Lung (tissue), 12 donors: ENCODE results near the gene GPRIN1. TPM values are rescaled to one million over a fixed set of nuclear protein-coding genes. Genes with fewer than 3 reads are reported as not detected.

Experiments
- ATAC-seq: fragments of 200-7000 bp; cut with Tn5 transposase; one replicate; pipeline ENCODE4 v1.9.1; 2020; ENCODE audit warnings: moderate number of reproducible peaks; ENCODE audit not compliant: insufficient read depth, low FRiP score
- DNase-seq, 3 donors: peaks; one replicate each; pipeline ENCODE4 v3.0.0-alpha.2; 2013 to 2017
- H3K27ac ChIP-seq, 2 donors: one replicate each; pipeline ENCODE4 v1.5.1; 2013; ENCODE audit warnings: mild to moderate bottlenecking in 2 of 2, moderate library complexity in 2 of 2, control low read depth in 1 of 2, inconsistent platforms in 1 of 2, low read depth in 1 of 2, low read length in 1 of 2
- H3K27me3 ChIP-seq, 3 donors: one replicate each; pipeline ENCODE4 v1.5.1; 2013; ENCODE audit warnings: low read length in 2 of 3; ENCODE audit not compliant: control insufficient read depth in 3 of 3, insufficient read depth in 3 of 3
- H3K36me3 ChIP-seq, 4 donors: one replicate each; pipeline ENCODE4 v1.5.1; 2013; ENCODE audit warnings: low read length in 4 of 4, mild to moderate bottlenecking in 1 of 4, moderate library complexity in 1 of 4; ENCODE audit not compliant: control insufficient read depth in 4 of 4, insufficient read depth in 4 of 4
- H3K4me1 ChIP-seq, 5 donors: one replicate each; pipeline ENCODE4 v1.5.1; 2013; ENCODE audit warnings: low read length in 5 of 5, mild to moderate bottlenecking in 2 of 5, moderate library complexity in 1 of 5; ENCODE audit not compliant: control insufficient read depth in 5 of 5, insufficient read depth in 5 of 5
- H3K4me3 ChIP-seq: one replicate; pipeline ENCODE4 v1.5.1; 2013; ENCODE audit warnings: mild to moderate bottlenecking, control low read depth, moderate library complexity
- H3K9ac ChIP-seq, 2 donors: one replicate each; pipeline ENCODE4 v1.5.1; 2013; ENCODE audit warnings: low read length in 2 of 2, control low read depth in 1 of 2; ENCODE audit not compliant: insufficient read depth in 1 of 2
- H3K9me3 ChIP-seq, 4 donors: one replicate each; pipeline ENCODE4 v1.5.1; 2013; ENCODE audit warnings: low read length in 3 of 4, mild to moderate bottlenecking in 1 of 4, moderate library complexity in 1 of 4; ENCODE audit not compliant: control insufficient read depth in 4 of 4, insufficient read depth in 3 of 4
- WGBS, 2 donors: extraction: QIAGEN DNeasy Blood & Tissue Kit; methylation state at CpG; one replicate each; pipeline ENCODE4 v1.1.7; 2013; 5-methylcytosine and 5-hydroxymethylcytosine counted together
- polyA plus RNA-seq, 2 donors: library from polyadenylated mRNA; stranded (reverse); fragments of 200-250 nt; gene quantifications; one replicate each; pipeline ENCODE4 v1.2.1, GENCODE V29; 2013
- total RNA-seq, 2 donors: library from RNA; depleted of rRNA in 1 of 2; stranded (reverse); fragments of >200 nt in 1 of 2; gene quantifications; one replicate each; pipeline ENCODE4 v1.2.1, GENCODE V29; 2014 to 2021
- TF ChIP-seq, protein P1 (sequence below): IDR thresholded peaks from 2 replicates; pipeline ENCODE4 v1.5.1; 2012; ENCODE audit warnings: mild to moderate bottlenecking; ENCODE audit errors: control extremely low read depth, extremely low read depth
- donor health status: control.
- donor health status: control.
- donor health status: Bipolar disorder and iron deficiency.
- donor health status: healthy.
- donor health status: DM: yes; HTN: yes; CAD: no.

GPRIN1 gene
- total and polyA plus RNA-seq, 4 donors = 0.39 to 1.1 (median 0.82) TPM

DNA sequence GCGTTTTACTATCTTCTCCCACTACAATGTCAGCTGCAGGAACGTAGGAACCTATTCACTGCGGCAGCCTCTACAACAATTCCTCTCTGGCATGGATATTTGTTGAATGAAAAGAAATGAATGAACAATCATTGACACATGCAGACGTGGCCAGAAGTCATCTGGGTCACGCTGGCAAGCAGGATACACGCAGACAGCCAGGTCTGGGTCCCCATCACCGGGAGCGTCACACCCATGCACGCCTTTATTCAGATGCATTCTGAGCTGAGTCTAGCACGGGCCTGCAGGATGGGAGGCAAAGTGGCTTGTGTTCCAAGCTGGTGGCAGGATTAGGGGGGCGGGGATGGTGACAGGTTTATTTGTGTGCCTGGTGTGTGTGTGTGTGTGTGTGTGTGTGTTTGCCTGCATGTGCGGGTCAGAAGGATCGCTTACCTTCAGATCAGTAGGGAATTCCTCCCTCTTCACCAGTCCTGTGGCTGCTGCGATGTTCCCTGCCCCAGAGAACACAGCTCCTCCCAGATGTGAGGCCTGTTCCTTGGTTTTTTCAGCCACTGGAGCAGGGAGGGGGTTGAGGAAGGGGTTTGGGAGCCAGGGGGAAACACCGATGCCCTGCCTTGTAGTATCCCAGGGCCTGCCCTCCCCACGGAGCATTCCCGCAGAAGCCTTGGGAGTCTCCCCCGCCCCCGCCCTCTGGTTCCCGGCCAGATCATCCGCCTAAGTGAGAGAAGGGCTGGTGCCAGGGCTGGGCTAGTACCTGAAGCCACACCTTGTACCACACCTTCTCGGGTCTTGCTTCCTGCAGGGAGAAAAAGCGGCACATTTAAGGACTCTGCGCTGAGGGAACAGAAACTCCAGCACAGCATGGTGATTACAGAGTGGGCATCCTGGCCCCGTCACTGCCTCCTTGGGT lies 16.3 kb upstream of the GPRIN1 start:
- peaks cover 0 to 10% (median 4%) of the 10 kb centered on the region in 5 donors for H3K4me1 ChIP-seq
- no peak overlapping the region for H3K9ac ChIP-seq
- TF ChIP-seq, protein P1, sequence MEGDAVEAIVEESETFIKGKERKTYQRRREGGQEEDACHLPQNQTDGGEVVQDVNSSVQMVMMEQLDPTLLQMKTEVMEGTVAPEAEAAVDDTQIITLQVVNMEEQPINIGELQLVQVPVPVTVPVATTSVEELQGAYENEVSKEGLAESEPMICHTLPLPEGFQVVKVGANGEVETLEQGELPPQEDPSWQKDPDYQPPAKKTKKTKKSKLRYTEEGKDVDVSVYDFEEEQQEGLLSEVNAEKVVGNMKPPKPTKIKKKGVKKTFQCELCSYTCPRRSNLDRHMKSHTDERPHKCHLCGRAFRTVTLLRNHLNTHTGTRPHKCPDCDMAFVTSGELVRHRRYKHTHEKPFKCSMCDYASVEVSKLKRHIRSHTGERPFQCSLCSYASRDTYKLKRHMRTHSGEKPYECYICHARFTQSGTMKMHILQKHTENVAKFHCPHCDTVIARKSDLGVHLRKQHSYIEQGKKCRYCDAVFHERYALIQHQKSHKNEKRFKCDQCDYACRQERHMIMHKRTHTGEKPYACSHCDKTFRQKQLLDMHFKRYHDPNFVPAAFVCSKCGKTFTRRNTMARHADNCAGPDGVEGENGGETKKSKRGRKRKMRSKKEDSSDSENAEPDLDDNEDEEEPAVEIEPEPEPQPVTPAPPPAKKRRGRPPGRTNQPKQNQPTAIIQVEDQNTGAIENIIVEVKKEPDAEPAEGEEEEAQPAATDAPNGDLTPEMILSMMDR = no peak
- 54 to 55% methylated on average over 25 of the region's 25 CpGs for WGBS, 2 donors
- H3K4me3 ChIP-seq = no peak overlapping the region
- no peak overlapping the region for H3K27ac ChIP-seq
- no peaks in the 10 kb centered on the region for H3K36me3 ChIP-seq
- H3K9me3 ChIP-seq = peaks cover 0 to 2% (median 0%) of the 10 kb centered on the region in 4 donors
- peaks cover 19 to 76% (median 58%) of the 10 kb centered on the region in 3 donors for H3K27me3 ChIP-seq
- DNase-seq (no peak), ATAC-seq (no peak)

DNA sequence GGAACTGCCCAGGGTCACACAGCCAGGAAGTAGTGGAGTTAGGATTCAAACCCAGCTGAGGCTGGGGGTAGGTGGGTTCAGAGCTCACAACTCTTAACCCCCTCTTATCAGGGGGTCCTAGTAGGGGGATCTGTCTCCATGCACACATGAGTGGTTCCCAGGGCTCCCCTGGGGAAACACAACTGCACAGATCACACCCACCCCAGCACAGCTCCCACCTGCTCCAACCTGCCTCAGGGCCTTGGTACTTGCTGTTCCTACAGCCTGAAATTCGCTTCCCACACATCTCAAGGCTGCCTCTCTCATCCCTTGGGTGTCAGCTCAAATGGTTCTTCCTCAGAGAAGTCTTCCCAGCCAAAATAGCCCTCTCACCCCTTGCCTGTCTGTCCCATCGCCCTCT lies 15.6 kb upstream of the GPRIN1 start:
- TF ChIP-seq, protein P1 = no peak
- 78 to 88% methylated on average over 2 of the region's 2 CpGs for WGBS, 2 donors
- Histone ChIP-seq H3K27me3 (peaks cover 19 to 76% (median 56%) of the 10 kb centered on the region in 3 donors), H3K4me3 (no peak overlapping the region), H3K36me3 (no peaks in the 10 kb centered on the region), H3K4me1 (peaks cover 0 to 11% (median 4%) of the 10 kb centered on the region in 5 donors), H3K27ac (no peak overlapping the region), H3K9ac (no peak overlapping the region), H3K9me3 (peaks cover 0 to 2% (median 0%) of the 10 kb centered on the region in 4 donors)
- DNase-seq = no peak
- no peak for ATAC-seq

DNA sequence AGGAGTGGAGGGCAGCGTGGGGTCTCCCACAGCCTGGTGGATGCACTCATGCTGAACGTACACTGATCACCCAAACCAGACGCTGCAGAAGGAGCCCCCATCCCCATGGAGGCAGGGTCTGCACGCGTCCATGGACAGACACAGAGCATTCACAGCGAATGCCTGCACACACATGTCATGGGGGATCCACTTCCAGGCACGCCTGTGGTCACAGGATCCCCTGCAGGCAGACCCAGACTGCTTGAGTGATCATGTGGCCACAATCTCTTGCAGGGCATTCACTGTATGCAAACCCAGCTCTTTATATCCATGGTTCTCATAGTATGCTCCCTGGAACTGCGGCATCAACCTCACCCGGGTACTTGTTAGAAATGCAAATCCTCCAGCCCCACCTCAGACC lies 15.0 kb upstream of the GPRIN1 start:
- WGBS, 2 donors = 60 to 71% methylated on average over 9 of the region's 9 CpGs
- H3K27me3 ChIP-seq = peaks cover 16 to 80% (median 57%) of the 10 kb centered on the region in 3 donors
- H3K9ac ChIP-seq = no peak overlapping the region
- TF ChIP-seq, protein P1 = no peak
- no peaks in the 10 kb centered on the region for H3K36me3 ChIP-seq
- H3K9me3 ChIP-seq = peaks cover 0 to 2% (median 0%) of the 10 kb centered on the region in 4 donors
- DNase-seq (no peak), ATAC-seq (no peak)
- H3K4me3 ChIP-seq = no peak overlapping the region
- H3K27ac ChIP-seq = no peak overlapping the region
- H3K4me1 ChIP-seq = peaks cover 0 to 11% (median 3%) of the 10 kb centered on the region in 5 donors
